HepG2 (cell line): ENCODE measurements around the gene CASS4. TPM values are rescaled to one million over a fixed set of nuclear protein-coding genes. Genes with fewer than 3 reads are reported as not detected.

Experiments
- ATAC-seq: fragments of 200-7000 bp; cut with Tn5 transposase; 3 replicates; pipeline ENCODE4 v1.9.1; 2020; ENCODE audit warnings: mild to moderate bottlenecking, moderate library complexity
- BruUV-seq: library from RNA; stranded (reverse); fragments of 400-500 nt; replicated peaks from 2 replicates; lab custom pipeline; 2021; lab: Mats Ljungman, UMichigan
- CTCF ChIA-PET: fragments of 300-600 bp; formaldehyde crosslinking; extraction: SDS; loops from one replicate; lab custom pipeline; 2021; ENCODE audit warnings: low total read pairs, inconsistent platforms, low intra/inter-chr PET ratio; lab: Yijun Ruan, JAX
- POLR2A ChIA-PET: fragments of 350-600 bp; sonication (Branson Sonifier 250); formaldehyde crosslinking; loops from one replicate; lab custom pipeline; 2020; ENCODE audit warnings: antibody characterized with exemption, inconsistent platforms; lab: Yijun Ruan, JAX
- DNase-seq: peaks from one replicate; pipeline ENCODE4 v3.0.0-alpha.2; 2015; ENCODE audit warnings: low spot score
- FAIRE-seq: peaks from 3 replicates; lab custom pipeline; 2011; peaks lifted over from hg19 to GRCh38; lab: Jason Lieb, UNC
- H2AFZ ChIP-seq: one replicate; pipeline ENCODE4 v1.6.1; 2011; ENCODE audit warnings: low read length, inconsistent platforms
- H3K27ac ChIP-seq: fragments of 300-600 bp; 3 replicates; pipeline ENCODE4 v1.8.0; 2011; ENCODE audit warnings: mixed run types, mild to moderate bottlenecking, mixed read lengths, low read length, inconsistent platforms; ENCODE audit not compliant: insufficient read depth; ENCODE audit errors: extremely low read length
- H3K27me3 ChIP-seq, 2 experiments: fragments of 200-600 bp in 1 of 2; 2 replicates in 1 of 2; 3 replicates in 1 of 2; pipeline versions ENCODE4 v1.6.0 to v1.8.0; 2011; ENCODE audit warnings: low read length in 2 of 2, mild to moderate bottlenecking in 2 of 2, moderate library complexity in 2 of 2, inconsistent platforms in 1 of 2; ENCODE audit not compliant: insufficient read depth in 2 of 2, control insufficient read depth in 1 of 2
- H3K36me3 ChIP-seq, 2 experiments: fragments of 200-600 bp in 1 of 2; replicated peaks in 1 of 2; 2 replicates in 1 of 2; 3 replicates in 1 of 2; pipeline versions ENCODE4 v1.5.1 to v1.8.0; 2011; ENCODE audit warnings: low read length in 2 of 2, inconsistent platforms in 1 of 2; ENCODE audit not compliant: insufficient read depth in 2 of 2, control insufficient read depth in 1 of 2
- H3K4me1 ChIP-seq: 2 replicates; pipeline ENCODE4 v1.5.1; 2012; ENCODE audit warnings: low read length, inconsistent platforms; ENCODE audit not compliant: insufficient read depth
- H3K4me2 ChIP-seq: 2 replicates; pipeline ENCODE4 v1.6.0; 2011; ENCODE audit warnings: low read depth, low read length, inconsistent platforms
- H3K4me3 ChIP-seq, 3 experiments: fragments of 200-600 bp in 1 of 3; sonication (generic), shearing (Covaris generic) in 1 of 3; replicated peaks in 1 of 3; 2 replicates each; pipeline ENCODE4 v1.5.1; 2011 to 2016; ENCODE audit warnings: low read length in 3 of 3, inconsistent platforms in 2 of 3, low read depth in 2 of 3, mild to moderate bottlenecking in 2 of 3, control low read depth in 1 of 3, mixed read lengths in 1 of 3; ENCODE audit not compliant: insufficient read depth in 1 of 3
- H3K79me2 ChIP-seq: one replicate; pipeline ENCODE4 v1.6.1; 2011; ENCODE audit warnings: low read length, inconsistent platforms; ENCODE audit not compliant: insufficient read depth
- H3K9ac ChIP-seq: 2 replicates; pipeline ENCODE4 v1.6.0; 2011; ENCODE audit warnings: mild to moderate bottlenecking, low read depth, low read length, inconsistent platforms; ENCODE audit not compliant: insufficient read depth
- H3K9me3 ChIP-seq: 2 replicates; pipeline ENCODE4 v1.5.1; 2012; ENCODE audit warnings: mild to moderate bottlenecking, low read length
- H4K20me1 ChIP-seq: 2 replicates; pipeline ENCODE4 v1.6.0; 2011; ENCODE audit warnings: inconsistent platforms, mild to moderate bottlenecking, low read length, moderate library complexity; ENCODE audit not compliant: insufficient read depth
- NFYB ChIP-seq: sonication (generic); formaldehyde crosslinking; IDR thresholded peaks from 2 replicates; pipeline ENCODE4 v1.4.0; 2020; ENCODE audit warnings: missing genetic modification reagents
- POGZ ChIP-seq: sonication (generic); formaldehyde crosslinking; IDR thresholded peaks from 2 replicates; pipeline ENCODE4 v1.4.0; 2020; ENCODE audit warnings: mild to moderate bottlenecking, missing genetic modification reagents
- ZBTB7B ChIP-seq: sonication (generic); formaldehyde crosslinking; IDR thresholded peaks from 2 replicates; pipeline ENCODE4 v1.4.0; 2020; ENCODE audit warnings: missing genetic modification reagents
- WGBS: methylation state at CpG from one replicate; pipeline ENCODE4 v1.1.6; 2017; ENCODE audit warnings: low lambda C conversion rate; 5-methylcytosine and 5-hydroxymethylcytosine counted together
- in situ Hi-C: cut with HindIII; loops from 2 replicates; pipeline ENCODE4 v1.10.0; 2017; ENCODE audit warnings: low pct_unique_long_range_greater_than_20kb; ENCODE audit not compliant: extremely low pct_ligation_motif_present
- intact Hi-C: fragments of 100-400 bp; cut with micrococcal nuclease; formaldehyde crosslinking; loops from one replicate; pipeline ENCODE4 v1.10.0; 2022; ENCODE audit not compliant: unreplicated experiment
- polyA plus RNA-seq, 8 experiments: library from polyadenylated mRNA; depleted of rRNA in 3 of 8; stranded (reverse) in 7 of 8; unstranded in 1 of 8; fragments of >200 nt; fragmentation: Illumina TruSeq in 4 of 8; extraction: Trizol in 4 of 8; gene quantifications; 2 replicates each; pipeline versions ENCODE4 v1.2.1 to v1.2.3, GENCODE V29; 2011 to 2016; ENCODE audit warnings: low read depth in 4 of 8, missing spikeins in 1 of 8, mixed read lengths in 1 of 8; ENCODE audit not compliant: insufficient read depth in 1 of 8
- total RNA-seq, 5 experiments: library from RNA; depleted of rRNA; stranded (reverse); fragments of >200 nt; fragmentation: Illumina TruSeq; extraction: Trizol; gene quantifications; 2 replicates each; pipeline ENCODE4 v1.2.3, GENCODE V29; 2016; ENCODE audit warnings: low read depth in 1 of 5
- TF ChIP-seq, protein P1 (sequence below): sonication (generic); formaldehyde crosslinking; IDR thresholded peaks from 2 replicates; pipeline ENCODE4 v1.5.0; 2020; ENCODE audit warnings: missing genetic modification reagents
- TF ChIP-seq, protein P2 (sequence below): sonication (generic); formaldehyde crosslinking; IDR thresholded peaks from 2 replicates; pipeline ENCODE4 v1.5.1; 2020; ENCODE audit warnings: mild to moderate bottlenecking, missing genetic modification reagents, moderate library complexity

CASS4 gene
- total and polyA plus RNA-seq, 2 of the 13 experiments (the other 11 are each of a cell fraction or from before 2014, with no cell fraction given): 0.17 to 0.49 TPM

DNA sequence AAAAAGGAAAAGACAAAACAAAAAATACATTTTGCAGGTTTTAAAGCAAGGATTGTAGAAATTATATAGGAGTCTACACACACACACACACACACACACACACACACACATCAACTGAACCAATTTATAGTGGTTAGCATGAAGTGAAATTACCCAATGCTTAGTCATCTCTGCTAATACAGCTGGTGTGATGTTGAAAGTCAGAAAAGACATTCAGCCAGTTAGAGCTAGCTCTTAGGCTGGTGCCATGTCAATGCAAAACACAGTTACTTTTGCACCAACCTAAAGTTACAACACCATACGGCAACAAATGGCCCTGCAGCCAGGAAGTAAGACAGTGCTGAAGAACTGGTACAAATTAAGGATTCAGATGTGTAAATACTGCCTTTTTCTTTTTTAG lies 38.1 kb upstream of the CASS4 start (continued):
- TF ChIP-seq, protein P1, sequence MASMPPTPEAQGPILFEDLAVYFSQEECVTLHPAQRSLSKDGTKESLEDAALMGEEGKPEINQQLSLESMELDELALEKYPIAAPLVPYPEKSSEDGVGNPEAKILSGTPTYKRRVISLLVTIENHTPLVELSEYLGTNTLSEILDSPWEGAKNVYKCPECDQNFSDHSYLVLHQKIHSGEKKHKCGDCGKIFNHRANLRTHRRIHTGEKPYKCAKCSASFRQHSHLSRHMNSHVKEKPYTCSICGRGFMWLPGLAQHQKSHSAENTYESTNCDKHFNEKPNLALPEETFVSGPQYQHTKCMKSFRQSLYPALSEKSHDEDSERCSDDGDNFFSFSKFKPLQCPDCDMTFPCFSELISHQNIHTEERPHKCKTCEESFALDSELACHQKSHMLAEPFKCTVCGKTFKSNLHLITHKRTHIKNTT (CRISPR knock-in tag): no peak
- 0 out of 2 replicates have a peak, but pooled peaks have one; percentile 29 for TF ChIP-seq POGZ (CRISPR knock-in tag)

- Histone ChIP-seq H3K4me2 (no peak overlapping the region), H2AFZ (no peak overlapping the region), H3K27ac (no peak overlapping the region), H3K9ac (no peak overlapping the region), H4K20me1 (peaks cover 5% of the 10 kb centered on the region; the same call in 1 of the 2 replicates), H3K9me3 (no peaks in the 10 kb centered on the region), H3K27me3 (no peaks in the 10 kb centered on the region), H3K36me3 (peaks cover 34 to 87% of the 10 kb centered on the region in 2 experiments), H3K4me3 (no peak overlapping the region), H3K4me1 (no peaks in the 10 kb centered on the region), H3K79me2 (peaks cover 71% of the 10 kb centered on the region)
- intact Hi-C loops (no loop called here), in situ Hi-C loops (no loop called here)
- 92% methylated on average over 2 of the region's 2 CpGs for WGBS
- FAIRE-seq (no peak), ATAC-seq (no peak), DNase-seq (no peak)
- BruUV-seq: no TSS peak
- no peak for TF ChIP-seq ZBTB7B (CRISPR knock-in tag)
- no peak for TF ChIP-seq NFYB (CRISPR knock-in tag)
- ChIA-PET POLR2A (interaction anchor here (0.7 to 1.4 kb wide), 3 partner anchors 16 to 18 kb away, joined by 3 to 4 read pairs (median 3); partner anchors contain the start of genes CSTF1 and FAM210B), CTCF (no interaction called here)
Observed at GRCh38 chr20:56376331-56376730, 35.7 kb upstream of the CASS4 start.

DNA sequence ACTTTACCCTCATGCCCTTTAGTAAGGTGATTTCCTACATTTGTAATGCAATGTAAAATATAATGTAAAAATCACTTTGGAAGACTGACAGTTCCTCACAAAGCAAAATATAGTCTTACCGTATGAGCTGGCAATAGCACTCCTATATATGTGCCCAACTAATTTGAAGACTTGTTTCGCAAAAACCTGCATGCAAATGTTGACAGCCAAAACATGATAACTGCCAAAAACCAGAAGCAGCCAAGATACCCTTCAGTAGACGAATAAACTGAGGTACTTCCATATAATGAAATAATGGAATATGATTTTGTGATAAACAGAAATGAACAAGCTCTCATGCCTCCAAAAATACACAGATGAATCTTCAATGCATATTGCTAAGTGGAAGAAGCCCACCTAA lies 33.7 kb upstream of the CASS4 start:
- Histone ChIP-seq H3K27me3 (no peaks in the 10 kb centered on the region), H3K79me2 (peaks cover 62% of the 10 kb centered on the region), H3K4me2 (no peak overlapping the region), H3K27ac (no peak overlapping the region), H3K9ac (no peak overlapping the region), H2AFZ (no peak overlapping the region), H3K4me3 (no peak overlapping the region), H3K4me1 (no peaks in the 10 kb centered on the region), H4K20me1 (no peaks in the 10 kb centered on the region), H3K9me3 (no peaks in the 10 kb centered on the region), H3K36me3 (peaks cover 30 to 84% of the 10 kb centered on the region in 2 experiments)
- DNase-seq (no peak), FAIRE-seq (no peak), ATAC-seq (no peak)
- intact Hi-C loops: no loop called here
- in situ Hi-C loops: no loop called here
- BruUV-seq: no TSS peak
- CTCF ChIA-PET: no interaction called here
- 98% methylated on average over 3 of the region's 3 CpGs for WGBS
- POLR2A ChIA-PET: no interaction called here
- TF ChIP-seq, protein P2, sequence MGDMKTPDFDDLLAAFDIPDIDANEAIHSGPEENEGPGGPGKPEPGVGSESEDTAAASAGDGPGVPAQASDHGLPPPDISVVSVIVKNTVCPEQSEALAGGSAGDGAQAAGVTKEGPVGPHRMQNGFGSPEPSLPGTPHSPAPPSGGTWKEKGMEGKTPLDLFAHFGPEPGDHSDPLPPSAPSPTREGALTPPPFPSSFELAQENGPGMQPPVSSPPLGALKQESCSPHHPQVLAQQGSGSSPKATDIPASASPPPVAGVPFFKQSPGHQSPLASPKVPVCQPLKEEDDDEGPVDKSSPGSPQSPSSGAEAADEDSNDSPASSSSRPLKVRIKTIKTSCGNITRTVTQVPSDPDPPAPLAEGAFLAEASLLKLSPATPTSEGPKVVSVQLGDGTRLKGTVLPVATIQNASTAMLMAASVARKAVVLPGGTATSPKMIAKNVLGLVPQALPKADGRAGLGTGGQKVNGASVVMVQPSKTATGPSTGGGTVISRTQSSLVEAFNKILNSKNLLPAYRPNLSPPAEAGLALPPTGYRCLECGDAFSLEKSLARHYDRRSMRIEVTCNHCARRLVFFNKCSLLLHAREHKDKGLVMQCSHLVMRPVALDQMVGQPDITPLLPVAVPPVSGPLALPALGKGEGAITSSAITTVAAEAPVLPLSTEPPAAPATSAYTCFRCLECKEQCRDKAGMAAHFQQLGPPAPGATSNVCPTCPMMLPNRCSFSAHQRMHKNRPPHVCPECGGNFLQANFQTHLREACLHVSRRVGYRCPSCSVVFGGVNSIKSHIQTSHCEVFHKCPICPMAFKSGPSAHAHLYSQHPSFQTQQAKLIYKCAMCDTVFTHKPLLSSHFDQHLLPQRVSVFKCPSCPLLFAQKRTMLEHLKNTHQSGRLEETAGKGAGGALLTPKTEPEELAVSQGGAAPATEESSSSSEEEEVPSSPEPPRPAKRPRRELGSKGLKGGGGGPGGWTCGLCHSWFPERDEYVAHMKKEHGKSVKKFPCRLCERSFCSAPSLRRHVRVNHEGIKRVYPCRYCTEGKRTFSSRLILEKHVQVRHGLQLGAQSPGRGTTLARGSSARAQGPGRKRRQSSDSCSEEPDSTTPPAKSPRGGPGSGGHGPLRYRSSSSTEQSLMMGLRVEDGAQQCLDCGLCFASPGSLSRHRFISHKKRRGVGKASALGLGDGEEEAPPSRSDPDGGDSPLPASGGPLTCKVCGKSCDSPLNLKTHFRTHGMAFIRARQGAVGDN (CRISPR knock-in tag): no peak
